HepG2 (cell line): ENCODE measurements around the gene CTF1. TPM values are rescaled to one million over a fixed set of nuclear protein-coding genes. Genes with fewer than 3 reads are reported as not detected.
A peak's percentile ranks its signal among the peaks of the same experiment; 100 is the strongest.

Experiments
- BRCA1 ChIP-seq: sonication (generic); formaldehyde crosslinking; IDR thresholded peaks from 2 replicates; pipeline ENCODE4 v1.4.0; 2020; ENCODE audit warnings: missing genetic modification reagents
- DDIT3 ChIP-seq: sonication (generic); formaldehyde crosslinking; IDR thresholded peaks from 2 replicates; pipeline ENCODE4 v1.4.0; 2020; ENCODE audit warnings: mild to moderate bottlenecking, missing genetic modification reagents
- DNMT1 ChIP-seq: sonication (generic); formaldehyde crosslinking; IDR thresholded peaks from 2 replicates; pipeline ENCODE4 v1.5.1; 2020; ENCODE audit warnings: mild to moderate bottlenecking, missing genetic modification reagents
- DPF2 ChIP-seq: sonication (generic); formaldehyde crosslinking; IDR thresholded peaks from 2 replicates; pipeline ENCODE4 v1.4.0; 2020; ENCODE audit warnings: mild to moderate bottlenecking, low read depth, missing genetic modification reagents, borderline replicate concordance
- HIVEP1 ChIP-seq: sonication (generic); formaldehyde crosslinking; IDR thresholded peaks from 2 replicates; pipeline ENCODE4 v1.4.0; 2020; ENCODE audit warnings: mild to moderate bottlenecking, missing genetic modification reagents
- HMG20B ChIP-seq: conservative IDR thresholded peaks from 2 replicates; pipeline ENCODE4 v1.6.1; 2016; ENCODE audit warnings: missing genetic modification reagents, missing compliant biosample characterization
- HOMEZ ChIP-seq: IDR thresholded peaks from 2 replicates; pipeline ENCODE4 v1.6.1; 2016; ENCODE audit warnings: low read depth
- KLF15 ChIP-seq: sonication (generic); formaldehyde crosslinking; IDR thresholded peaks from 2 replicates; pipeline ENCODE4 v1.8.1; 2023; ENCODE audit warnings: borderline replicate concordance, mild to moderate bottlenecking, inconsistent platforms, missing genetic modification reagents, mixed read lengths
- NFIC ChIP-seq: IDR thresholded peaks from 2 replicates; pipeline ENCODE4 v1.6.1; 2012; ENCODE audit warnings: mild to moderate bottlenecking, low read length, inconsistent platforms
- NFKB2 ChIP-seq: sonication (generic); formaldehyde crosslinking; IDR thresholded peaks from 2 replicates; pipeline ENCODE4 v1.4.0; 2020; ENCODE audit warnings: missing genetic modification reagents, borderline replicate concordance
- PBX3 ChIP-seq: sonication (generic); formaldehyde crosslinking; IDR thresholded peaks from 2 replicates; pipeline ENCODE4 v1.8.1; 2023; ENCODE audit warnings: missing genetic modification reagents, inconsistent platforms, borderline replicate concordance
- SP4 ChIP-seq: sonication (generic); formaldehyde crosslinking; IDR thresholded peaks from 2 replicates; pipeline ENCODE4 v1.8.1; 2023; ENCODE audit warnings: mild to moderate bottlenecking, missing genetic modification reagents
- SSRP1 ChIP-seq: IDR thresholded peaks from 2 replicates; pipeline ENCODE4 v1.6.1; 2016; ENCODE audit warnings: control low read depth
- THYN1 ChIP-seq: sonication (generic); formaldehyde crosslinking; IDR thresholded peaks from 2 replicates; pipeline ENCODE4 v1.8.1; 2023; ENCODE audit warnings: low read depth, mild to moderate bottlenecking, moderate library complexity, missing genetic modification reagents, borderline replicate concordance
- ZBTB21 ChIP-seq: sonication (generic); formaldehyde crosslinking; IDR thresholded peaks from 2 replicates; pipeline ENCODE4 v1.4.0; 2020; ENCODE audit warnings: missing genetic modification reagents
- ZFP36L1 ChIP-seq: sonication (generic); formaldehyde crosslinking; IDR thresholded peaks from 2 replicates; pipeline ENCODE4 v1.8.0; 2022; ENCODE audit warnings: mild to moderate bottlenecking, missing genetic modification reagents, moderate library complexity
- ZFP91 ChIP-seq: sonication (generic); formaldehyde crosslinking; IDR thresholded peaks from 2 replicates; pipeline ENCODE4 v1.9.0; 2022; ENCODE audit warnings: missing genetic modification reagents, mild to moderate bottlenecking, borderline replicate concordance
- ZNF329 ChIP-seq: sonication (generic); formaldehyde crosslinking; IDR thresholded peaks from 2 replicates; pipeline ENCODE4 v1.9.0; 2021; ENCODE audit warnings: low read depth, mild to moderate bottlenecking, missing genetic modification reagents
- ZNF44 ChIP-seq: sonication (generic); formaldehyde crosslinking; IDR thresholded peaks from 2 replicates; pipeline ENCODE4 v1.5.1; 2020; ENCODE audit warnings: mild to moderate bottlenecking, missing genetic modification reagents
- ZNF460 ChIP-seq: sonication (generic); formaldehyde crosslinking; IDR thresholded peaks from 2 replicates; pipeline ENCODE4 v1.5.1; 2020; ENCODE audit warnings: missing genetic modification reagents, mild to moderate bottlenecking, borderline replicate concordance
- ZNF691 ChIP-seq: sonication (generic); formaldehyde crosslinking; IDR thresholded peaks from 2 replicates; pipeline ENCODE4 v1.4.0; 2020; ENCODE audit warnings: missing genetic modification reagents, low read depth, mild to moderate bottlenecking, borderline replicate concordance
- ZNF792 ChIP-seq: IDR thresholded peaks from 2 replicates; pipeline ENCODE4 v1.6.1; 2016
- ZNF850 ChIP-seq: sonication (generic); formaldehyde crosslinking; conservative IDR thresholded peaks from 2 replicates; pipeline ENCODE4 v1.9.0; 2021; ENCODE audit warnings: mild to moderate bottlenecking, missing genetic modification reagents
- polyA plus RNA-seq, 8 experiments: library from polyadenylated mRNA; depleted of rRNA in 3 of 8; stranded (reverse) in 7 of 8; unstranded in 1 of 8; fragments of >200 nt; fragmentation: Illumina TruSeq in 4 of 8; extraction: Trizol in 4 of 8; gene quantifications; 2 replicates each; pipeline versions ENCODE4 v1.2.1 to v1.2.3, GENCODE V29; 2011 to 2016; ENCODE audit warnings: low read depth in 4 of 8, missing spikeins in 1 of 8, mixed read lengths in 1 of 8; ENCODE audit not compliant: insufficient read depth in 1 of 8
- total RNA-seq, 5 experiments: library from RNA; depleted of rRNA; stranded (reverse); fragments of >200 nt; fragmentation: Illumina TruSeq; extraction: Trizol; gene quantifications; 2 replicates each; pipeline ENCODE4 v1.2.3, GENCODE V29; 2016; ENCODE audit warnings: low read depth in 1 of 5

The CTF1 gene
- total and polyA plus RNA-seq, 2 of the 13 experiments (the other 11 are each of a cell fraction or from before 2014, with no cell fraction given), result 0.13 to 1.8 TPM

GRCh38 chr16:30921748-30922419 lies 25.5 kb downstream of the CTF1 start (continued):
- TF ChIP-seq PBX3 (CRISPR knock-in tag) (no peak), ZBTB21 (CRISPR knock-in tag) (no peak), SSRP1 (peak; percentile 28; the same call in 1 of the 2 replicates), HIVEP1 (peak; percentile 35; the same call in 1 of the 2 replicates), NFKB2 (CRISPR knock-in tag) (0 out of 2 replicates have a peak, but pooled peaks have one; percentile 13), HOMEZ (CRISPR knock-in tag) (peak; percentile 44; the same call in 1 of the 2 replicates), SP4 (no peak; the same call in 1 of the 2 replicates), THYN1 (CRISPR knock-in tag) (no peak), ZNF792 (no peak; the same call in 1 of the 2 replicates), ZNF329 (CRISPR knock-in tag) (no peak), DPF2 (CRISPR knock-in tag) (no peak; the same call in 1 of the 2 replicates), HMG20B (CRISPR knock-in tag) (0 out of 2 replicates have a peak, but pooled peaks have one; percentile 23), DNMT1 (CRISPR knock-in tag) (0 out of 2 replicates have a peak, but pooled peaks have one; percentile 48), KLF15 (CRISPR knock-in tag) (no peak), NFIC (no peak; the same call in 1 of the 2 replicates), ZFP91 (CRISPR knock-in tag) (peak; percentile 62), ZFP36L1 (CRISPR knock-in tag) (peak; percentile 55; the same call in 1 of the 2 replicates), ZNF691 (CRISPR knock-in tag) (peak; percentile 64; the same call in 1 of the 2 replicates), ZNF850 (peak; percentile 94), ZNF44 (no peak), ZNF460 (CRISPR knock-in tag) (no peak), BRCA1 (no peak), DDIT3 (CRISPR knock-in tag) (no peak)
